K562 (cell line): ENCODE measurements around the gene INPPL1. TPM values are rescaled to one million over a fixed set of nuclear protein-coding genes. Genes with fewer than 3 reads are reported as not detected.
A peak's percentile ranks its signal among the peaks of the same experiment; 100 is the strongest.
"Not testable (repeated sequence)": the region's sequence is repeated elsewhere in the genome, so short reads cannot be mapped to it uniquely, and the experiment has no call there.

Source experiments
- ATAC-seq: fragments of 200-7000 bp; cut with Tn5 transposase; 3 replicates; pipeline ENCODE4 v1.9.1; 2020; ENCODE audit warnings: moderate library complexity
- BruUV-seq: library from RNA; stranded (reverse); fragments of 400-500 nt; replicated peaks from 2 replicates; lab custom pipeline; 2021; lab: Mats Ljungman, UMichigan
- CTCF ChIA-PET: fragments of 300-600 bp; formaldehyde crosslinking; extraction: SDS; loops from one replicate; lab custom pipeline; 2021; ENCODE audit warnings: low intra/inter-chr PET ratio; lab: Yijun Ruan, JAX
- POLR2A ChIA-PET: fragments of 300-600, 350-650 bp; sonication (Branson Sonifier 250); formaldehyde crosslinking; extraction: SDS; loops from one replicate; lab custom pipeline; 2021; ENCODE audit warnings: antibody characterized with exemption, inconsistent platforms; lab: Yijun Ruan, JAX
- DNase-seq, 4 experiments: peaks; one replicate each; pipeline versions ENCODE4 v3.0.0 to v3.0.0-alpha.2; 2011 to 2018; ENCODE audit warnings: low spot score in 3 of 4, mixed read lengths in 3 of 4; ENCODE audit errors: extremely low read depth in 1 of 4
- FAIRE-seq: peaks from 2 replicates; lab custom pipeline; 2011; peaks lifted over from hg19 to GRCh38; lab: Jason Lieb, UNC
- H2AFZ ChIP-seq: 2 replicates; pipeline ENCODE4 v1.6.0; 2011; ENCODE audit warnings: low read depth, low read length, control low read depth, inconsistent platforms
- H3K27ac ChIP-seq: fragments of 200-600 bp; 3 replicates; pipeline ENCODE4 v1.8.0; 2011; ENCODE audit warnings: low read depth, mild to moderate bottlenecking, control low read depth, inconsistent platforms, low read length, moderate library complexity, mixed read lengths; ENCODE audit errors: extremely low read depth
- H3K27me3 ChIP-seq, 2 experiments: fragments of 300-600 bp in 1 of 2; 2 replicates in 1 of 2; 3 replicates in 1 of 2; pipeline versions ENCODE4 v1.6.0 to v1.8.0; 2011; ENCODE audit warnings: inconsistent platforms in 2 of 2, low read length in 2 of 2, mild to moderate bottlenecking in 1 of 2, mixed read lengths in 1 of 2, moderate library complexity in 1 of 2; ENCODE audit not compliant: control insufficient read depth in 2 of 2, insufficient read depth in 2 of 2
- H3K36me3 ChIP-seq: fragments of 300-600 bp; 3 replicates; pipeline ENCODE4 v1.8.0; 2011; ENCODE audit warnings: mild to moderate bottlenecking, low read length, inconsistent platforms; ENCODE audit not compliant: control insufficient read depth, insufficient read depth
- H3K4me1 ChIP-seq, 2 experiments: fragments of 200-600 bp in 1 of 2; replicated peaks in 1 of 2; 2 replicates in 1 of 2; 3 replicates in 1 of 2; pipeline versions ENCODE4 v1.5.1 to v1.8.0; 2011; ENCODE audit warnings: inconsistent platforms in 2 of 2, low read length in 2 of 2, mild to moderate bottlenecking in 1 of 2, mixed read lengths in 1 of 2, moderate library complexity in 1 of 2; ENCODE audit not compliant: control insufficient read depth in 2 of 2, insufficient read depth in 2 of 2
- H3K4me2 ChIP-seq: 2 replicates; pipeline ENCODE4 v1.6.1; 2011; ENCODE audit warnings: low read length, control low read depth, inconsistent platforms, mixed read lengths; ENCODE audit not compliant: insufficient read depth
- H3K4me3 ChIP-seq: fragments of 200-600 bp; sonication (generic), shearing (Covaris generic); 2 replicates; pipeline ENCODE4 v1.5.1; 2016; ENCODE audit warnings: control low read depth, inconsistent platforms
- H3K79me2 ChIP-seq: fragments of 200-600 bp; 3 replicates; pipeline ENCODE4 v1.8.0; 2011; ENCODE audit warnings: low read length, inconsistent platforms; ENCODE audit not compliant: control insufficient read depth, insufficient read depth
- H3K9ac ChIP-seq, 2 experiments: 2 replicates each; pipeline versions ENCODE4 v1.6.0 to v1.6.1; 2011; ENCODE audit warnings: low read depth in 2 of 2, low read length in 2 of 2, control low read depth in 1 of 2, inconsistent platforms in 1 of 2, mild to moderate bottlenecking in 1 of 2, mixed read lengths in 1 of 2; ENCODE audit not compliant: insufficient read depth in 1 of 2
- H3K9me1 ChIP-seq: one replicate; pipeline ENCODE4 v1.6.0; 2011; ENCODE audit warnings: inconsistent platforms, mild to moderate bottlenecking, low read length, moderate library complexity; ENCODE audit not compliant: control insufficient read depth, insufficient read depth
- H3K9me3 ChIP-seq: replicated peaks from 2 replicates; pipeline ENCODE4 v1.5.1; 2011; ENCODE audit warnings: low read depth, low read length, inconsistent platforms; ENCODE audit not compliant: control insufficient read depth, insufficient read depth
- H4K20me1 ChIP-seq: replicated peaks from 2 replicates; pipeline ENCODE4 v1.6.1; 2011; ENCODE audit warnings: low read length, inconsistent platforms, mixed read lengths; ENCODE audit not compliant: control insufficient read depth, insufficient read depth
- C11orf30 ChIP-seq: fragments of 450-650 bp; IDR thresholded peaks from 2 replicates; pipeline ENCODE4 v1.6.1; 2016; ENCODE audit warnings: low read depth, mild to moderate bottlenecking
- HNRNPK ChIP-seq: fragments of 200-400 bp; formaldehyde crosslinking; IDR thresholded peaks from one replicate; pipeline ENCODE4 v1.6.1; 2018; ENCODE audit warnings: mild to moderate bottlenecking, low read depth, low read length; ENCODE audit not compliant: poor library complexity, severe bottlenecking
- KDM5B ChIP-seq: fragments of 200-600 bp; sonication (generic); IDR thresholded peaks from 2 replicates; pipeline ENCODE4 v1.6.1; 2012; ENCODE audit warnings: low read depth, mild to moderate bottlenecking, moderate library complexity, low read length, control low read depth, inconsistent platforms; ENCODE audit not compliant: insufficient replicate concordance
- LEF1 ChIP-seq: fragments of 450-650 bp; IDR thresholded peaks from 2 replicates; pipeline ENCODE4 v1.6.1; 2016; ENCODE audit warnings: mild to moderate bottlenecking
- NFE2 ChIP-seq: IDR thresholded peaks from 2 replicates; pipeline ENCODE4 v1.6.1; 2014; ENCODE audit warnings: antibody characterized with exemption, low read depth
- TCF7L2 ChIP-seq: fragments of 150-350 bp; IDR thresholded peaks from 2 replicates; pipeline ENCODE4 v1.6.1; 2016; ENCODE audit warnings: low read depth, mild to moderate bottlenecking, low read length, moderate library complexity
- ZNF316 ChIP-seq: fragments of 450-650 bp; IDR thresholded peaks from 2 replicates; pipeline ENCODE4 v1.6.1; 2016
- WGBS: fragments of 100-300 bp; shearing (Covaris generic); methylation state at CpG from one replicate; pipeline ENCODE4 v1.1.6; 2016; ENCODE audit warnings: low coverage, mixed read lengths; ENCODE audit not compliant: insufficient coverage; ENCODE audit errors: missing lambda C conversion rate; 5-methylcytosine and 5-hydroxymethylcytosine counted together
- in situ Hi-C: fragments of 300-500 bp; cut with MboI; formaldehyde crosslinking; loops from 4 replicates; pipeline ENCODE4 v1.15.0; 2018; ENCODE audit warnings: inconsistent platforms, mixed read lengths
- intact Hi-C: fragments of 100-400 bp; cut with micrococcal nuclease; formaldehyde crosslinking; loops from 2 replicates; pipeline ENCODE4 v1.14.2; 2022
- polyA plus RNA-seq, 8 experiments: library from polyadenylated mRNA; depleted of rRNA in 4 of 8; stranded (reverse) in 5 of 8; unstranded in 3 of 8; fragments of >200 nt; fragmentation: Nextera tagmentation in 2 of 8; fragmentation: Illumina TruSeq in 1 of 8; extraction: Ambion mirVana in 2 of 8; extraction: Trizol in 1 of 8; gene quantifications; 2 replicates each; pipeline versions ENCODE4 v1.2.1 to v1.2.3, GENCODE V29; 2011 to 2014; ENCODE audit warnings: inconsistent platforms in 1 of 8, missing spikeins in 1 of 8
- total RNA-seq, 7 experiments: library from RNA; depleted of rRNA in 6 of 7; stranded (reverse); fragments of >200 nt in 6 of 7; fragmentation: Illumina TruSeq in 2 of 7; extraction: Trizol in 2 of 7; gene quantifications; 2 replicates each; pipeline versions ENCODE4 v1.2.1 to v1.2.3, GENCODE V29; 2011 to 2021; ENCODE audit warnings: low replicate concordance in 1 of 7
- TF ChIP-seq, protein P1 (sequence below): sonication (generic); formaldehyde crosslinking; IDR thresholded peaks from 2 replicates; pipeline ENCODE4 v1.8.1; 2022; ENCODE audit warnings: missing genetic modification reagents

INPPL1 gene
- total and polyA plus RNA-seq, 9 of the 15 experiments (the other 6 are each of a cell fraction or from before 2014, with no cell fraction given), result 0.55 to 137 (median 61.6) TPM

DNA sequence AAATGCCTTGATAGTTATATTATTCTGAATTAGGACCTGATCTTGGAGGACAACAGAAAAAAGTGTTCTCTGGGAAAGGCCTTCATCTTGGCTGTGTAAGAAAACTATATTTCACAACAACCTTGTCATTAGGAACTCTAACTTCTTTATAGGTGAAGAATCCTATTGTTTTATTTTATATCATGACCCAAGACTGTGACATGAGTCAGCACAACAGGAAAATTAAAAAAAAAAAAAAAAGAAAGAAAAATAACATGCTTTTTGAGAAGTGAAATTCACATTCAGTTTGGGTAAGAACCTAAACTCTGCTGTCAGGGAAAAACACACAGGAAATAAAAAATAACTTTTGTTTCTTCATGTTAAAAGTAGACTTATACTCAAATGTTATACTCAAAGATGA lies 19.7 kb upstream of the INPPL1 start:
- Histone ChIP-seq H3K9me3 (peaks cover 3% of the 10 kb centered on the region), H3K27ac (no peak overlapping the region), H3K4me2 (no peak overlapping the region), H3K9ac (no peak overlapping the region), H3K79me2 (no peaks in the 10 kb centered on the region), H3K36me3 (no peaks in the 10 kb centered on the region), H3K4me1 (no peaks in the 10 kb centered on the region; a peak in 1 of 5 replicates), H3K4me3 (no peak overlapping the region), H3K9me1 (no peaks in the 10 kb centered on the region), H3K27me3 (no peaks in the 10 kb centered on the region), H2AFZ (no peak overlapping the region), H4K20me1 (no peaks in the 10 kb centered on the region)
- no peak for ATAC-seq
- ChIA-PET POLR2A (no interaction called here), CTCF (no interaction called here)
- intact Hi-C loops, result no loop called here
- no peak for DNase-seq
- TF ChIP-seq NFE2 (0 out of 2 replicates have a peak, but pooled peaks have one; percentile 10), C11orf30 (peak; percentile 28; the same call in 1 of the 2 replicates), HNRNPK (no peak), LEF1 (no peak), TCF7L2 (no peak), KDM5B (no peak), ZNF316 (peak; percentile 61)
- TF ChIP-seq, protein P1, sequence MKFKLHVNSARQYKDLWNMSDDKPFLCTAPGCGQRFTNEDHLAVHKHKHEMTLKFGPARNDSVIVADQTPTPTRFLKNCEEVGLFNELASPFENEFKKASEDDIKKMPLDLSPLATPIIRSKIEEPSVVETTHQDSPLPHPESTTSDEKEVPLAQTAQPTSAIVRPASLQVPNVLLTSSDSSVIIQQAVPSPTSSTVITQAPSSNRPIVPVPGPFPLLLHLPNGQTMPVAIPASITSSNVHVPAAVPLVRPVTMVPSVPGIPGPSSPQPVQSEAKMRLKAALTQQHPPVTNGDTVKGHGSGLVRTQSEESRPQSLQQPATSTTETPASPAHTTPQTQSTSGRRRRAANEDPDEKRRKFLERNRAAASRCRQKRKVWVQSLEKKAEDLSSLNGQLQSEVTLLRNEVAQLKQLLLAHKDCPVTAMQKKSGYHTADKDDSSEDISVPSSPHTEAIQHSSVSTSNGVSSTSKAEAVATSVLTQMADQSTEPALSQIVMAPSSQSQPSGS (CRISPR knock-in tag), result no peak
- no peak for FAIRE-seq
- no TSS peak for BruUV-seq
- in situ Hi-C loops, result no loop called here

DNA sequence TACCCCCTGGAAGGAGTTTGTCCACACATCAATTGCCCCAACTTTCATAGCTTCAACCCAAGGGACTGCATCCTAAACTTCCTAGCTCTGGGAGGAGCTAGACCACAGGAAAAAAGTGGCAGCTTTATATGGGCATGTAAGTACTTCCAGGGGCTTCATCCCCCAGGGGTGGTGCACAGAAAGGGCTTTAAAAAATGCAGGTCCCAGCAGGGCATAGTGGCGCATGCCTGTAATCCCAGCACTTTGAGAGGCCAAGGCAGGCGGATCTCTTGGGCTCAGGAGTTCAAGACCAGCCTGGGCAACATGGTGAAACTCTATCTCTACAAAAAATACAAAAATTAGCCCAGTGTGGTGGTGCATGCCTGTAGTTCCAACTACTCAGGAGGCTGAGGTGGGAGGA lies 17.8 kb upstream of the INPPL1 start:
- CTCF ChIA-PET, H4K20me1 ChIP-seq, intact Hi-C loops, H3K79me2 ChIP-seq, H3K27me3 ChIP-seq, ATAC-seq, H3K4me3 ChIP-seq, DNase-seq, H3K4me2 ChIP-seq, H3K9ac ChIP-seq, H3K9me3 ChIP-seq, in situ Hi-C loops, H3K27ac ChIP-seq, H3K9me1 ChIP-seq, H3K36me3 ChIP-seq, POLR2A ChIA-PET, H3K4me1 ChIP-seq, H2AFZ ChIP-seq, FAIRE-seq, BruUV-seq: not testable (repeated sequence)
- 24% methylated on average over 2 of the region's 2 CpGs for WGBS
